HL-60 (cell line): ENCODE measurements around the gene MED29.

Experiments used
- GABPA ChIP-seq: IDR thresholded peaks from 2 replicates; pipeline ENCODE4 v1.6.1; 2012; ENCODE audit warnings: low read depth
- POLR2AphosphoS5 ChIP-seq: IDR thresholded peaks from 2 replicates; pipeline ENCODE4 v1.6.1; 2012; ENCODE audit warnings: low read depth
- SPI1 ChIP-seq: IDR thresholded peaks from 2 replicates; pipeline ENCODE4 v1.6.1; 2012; ENCODE audit warnings: low read depth, mild to moderate bottlenecking, borderline replicate concordance
- TF ChIP-seq, protein P1 (sequence below): IDR thresholded peaks from one replicate; pipeline ENCODE4 v1.5.1; 2011; ENCODE audit warnings: low read length, control low read depth, inconsistent platforms; ENCODE audit not compliant: insufficient read depth
- TF ChIP-seq, protein P2 (sequence below): IDR thresholded peaks from 2 replicates; pipeline ENCODE4 v1.6.1; 2012; ENCODE audit warnings: low read depth; ENCODE audit not compliant: insufficient replicate concordance

DNA sequence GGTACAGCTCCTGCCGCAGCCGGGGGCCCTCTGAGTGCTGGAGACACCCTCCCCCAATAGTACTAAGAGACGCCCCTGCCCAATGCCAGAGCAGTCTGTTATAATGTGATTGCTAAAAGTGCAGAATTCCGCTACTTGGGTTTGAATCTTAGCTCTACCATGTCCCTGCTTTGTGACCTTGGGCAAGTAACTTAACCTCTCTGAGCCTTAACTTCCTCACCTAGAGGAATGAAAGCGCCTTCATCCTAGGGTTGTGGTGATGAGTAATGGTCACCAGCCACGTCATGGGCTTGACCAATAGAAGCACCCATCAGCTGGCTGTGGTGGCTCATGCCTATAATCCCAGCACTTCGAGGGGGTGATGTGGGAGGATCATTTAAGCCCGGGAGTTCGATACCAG lies 27.8 kb downstream of the MED29 start:
- TF ChIP-seq, protein P1, sequence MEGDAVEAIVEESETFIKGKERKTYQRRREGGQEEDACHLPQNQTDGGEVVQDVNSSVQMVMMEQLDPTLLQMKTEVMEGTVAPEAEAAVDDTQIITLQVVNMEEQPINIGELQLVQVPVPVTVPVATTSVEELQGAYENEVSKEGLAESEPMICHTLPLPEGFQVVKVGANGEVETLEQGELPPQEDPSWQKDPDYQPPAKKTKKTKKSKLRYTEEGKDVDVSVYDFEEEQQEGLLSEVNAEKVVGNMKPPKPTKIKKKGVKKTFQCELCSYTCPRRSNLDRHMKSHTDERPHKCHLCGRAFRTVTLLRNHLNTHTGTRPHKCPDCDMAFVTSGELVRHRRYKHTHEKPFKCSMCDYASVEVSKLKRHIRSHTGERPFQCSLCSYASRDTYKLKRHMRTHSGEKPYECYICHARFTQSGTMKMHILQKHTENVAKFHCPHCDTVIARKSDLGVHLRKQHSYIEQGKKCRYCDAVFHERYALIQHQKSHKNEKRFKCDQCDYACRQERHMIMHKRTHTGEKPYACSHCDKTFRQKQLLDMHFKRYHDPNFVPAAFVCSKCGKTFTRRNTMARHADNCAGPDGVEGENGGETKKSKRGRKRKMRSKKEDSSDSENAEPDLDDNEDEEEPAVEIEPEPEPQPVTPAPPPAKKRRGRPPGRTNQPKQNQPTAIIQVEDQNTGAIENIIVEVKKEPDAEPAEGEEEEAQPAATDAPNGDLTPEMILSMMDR: no peak
- TF ChIP-seq, protein P2, sequence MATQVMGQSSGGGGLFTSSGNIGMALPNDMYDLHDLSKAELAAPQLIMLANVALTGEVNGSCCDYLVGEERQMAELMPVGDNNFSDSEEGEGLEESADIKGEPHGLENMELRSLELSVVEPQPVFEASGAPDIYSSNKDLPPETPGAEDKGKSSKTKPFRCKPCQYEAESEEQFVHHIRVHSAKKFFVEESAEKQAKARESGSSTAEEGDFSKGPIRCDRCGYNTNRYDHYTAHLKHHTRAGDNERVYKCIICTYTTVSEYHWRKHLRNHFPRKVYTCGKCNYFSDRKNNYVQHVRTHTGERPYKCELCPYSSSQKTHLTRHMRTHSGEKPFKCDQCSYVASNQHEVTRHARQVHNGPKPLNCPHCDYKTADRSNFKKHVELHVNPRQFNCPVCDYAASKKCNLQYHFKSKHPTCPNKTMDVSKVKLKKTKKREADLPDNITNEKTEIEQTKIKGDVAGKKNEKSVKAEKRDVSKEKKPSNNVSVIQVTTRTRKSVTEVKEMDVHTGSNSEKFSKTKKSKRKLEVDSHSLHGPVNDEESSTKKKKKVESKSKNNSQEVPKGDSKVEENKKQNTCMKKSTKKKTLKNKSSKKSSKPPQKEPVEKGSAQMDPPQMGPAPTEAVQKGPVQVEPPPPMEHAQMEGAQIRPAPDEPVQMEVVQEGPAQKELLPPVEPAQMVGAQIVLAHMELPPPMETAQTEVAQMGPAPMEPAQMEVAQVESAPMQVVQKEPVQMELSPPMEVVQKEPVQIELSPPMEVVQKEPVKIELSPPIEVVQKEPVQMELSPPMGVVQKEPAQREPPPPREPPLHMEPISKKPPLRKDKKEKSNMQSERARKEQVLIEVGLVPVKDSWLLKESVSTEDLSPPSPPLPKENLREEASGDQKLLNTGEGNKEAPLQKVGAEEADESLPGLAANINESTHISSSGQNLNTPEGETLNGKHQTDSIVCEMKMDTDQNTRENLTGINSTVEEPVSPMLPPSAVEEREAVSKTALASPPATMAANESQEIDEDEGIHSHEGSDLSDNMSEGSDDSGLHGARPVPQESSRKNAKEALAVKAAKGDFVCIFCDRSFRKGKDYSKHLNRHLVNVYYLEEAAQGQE: no peak
- no peak for TF ChIP-seq POLR2AphosphoS5
- no peak for TF ChIP-seq GABPA
- no peak for TF ChIP-seq SPI1
